Lung (tissue), 12 donors: ENCODE data around the gene FGF12. TPM values are rescaled to one million over a fixed set of nuclear protein-coding genes. Genes with fewer than 3 reads are reported as not detected.

Source experiments
- ATAC-seq: fragments of 200-7000 bp; cut with Tn5 transposase; one replicate; pipeline ENCODE4 v1.9.1; 2020; ENCODE audit warnings: moderate number of reproducible peaks; ENCODE audit not compliant: insufficient read depth, low FRiP score
- DNase-seq, 3 donors: peaks; one replicate each; pipeline ENCODE4 v3.0.0-alpha.2; 2013 to 2017
- H3K27ac ChIP-seq, 2 donors: one replicate each; pipeline ENCODE4 v1.5.1; 2013; ENCODE audit warnings: mild to moderate bottlenecking in 2 of 2, moderate library complexity in 2 of 2, control low read depth in 1 of 2, inconsistent platforms in 1 of 2, low read depth in 1 of 2, low read length in 1 of 2
- H3K27me3 ChIP-seq, 3 donors: one replicate each; pipeline ENCODE4 v1.5.1; 2013; ENCODE audit warnings: low read length in 2 of 3; ENCODE audit not compliant: control insufficient read depth in 3 of 3, insufficient read depth in 3 of 3
- H3K36me3 ChIP-seq, 4 donors: one replicate each; pipeline ENCODE4 v1.5.1; 2013; ENCODE audit warnings: low read length in 4 of 4, mild to moderate bottlenecking in 1 of 4, moderate library complexity in 1 of 4; ENCODE audit not compliant: control insufficient read depth in 4 of 4, insufficient read depth in 4 of 4
- H3K4me1 ChIP-seq, 5 donors: one replicate each; pipeline ENCODE4 v1.5.1; 2013; ENCODE audit warnings: low read length in 5 of 5, mild to moderate bottlenecking in 2 of 5, moderate library complexity in 1 of 5; ENCODE audit not compliant: control insufficient read depth in 5 of 5, insufficient read depth in 5 of 5
- H3K4me3 ChIP-seq: one replicate; pipeline ENCODE4 v1.5.1; 2013; ENCODE audit warnings: mild to moderate bottlenecking, control low read depth, moderate library complexity
- H3K9ac ChIP-seq, 2 donors: one replicate each; pipeline ENCODE4 v1.5.1; 2013; ENCODE audit warnings: low read length in 2 of 2, control low read depth in 1 of 2; ENCODE audit not compliant: insufficient read depth in 1 of 2
- H3K9me3 ChIP-seq, 4 donors: one replicate each; pipeline ENCODE4 v1.5.1; 2013; ENCODE audit warnings: low read length in 3 of 4, mild to moderate bottlenecking in 1 of 4, moderate library complexity in 1 of 4; ENCODE audit not compliant: control insufficient read depth in 4 of 4, insufficient read depth in 3 of 4
- CTCF ChIP-seq: IDR thresholded peaks from 2 replicates; pipeline ENCODE4 v1.5.1; 2012; ENCODE audit warnings: mild to moderate bottlenecking; ENCODE audit errors: control extremely low read depth, extremely low read depth
- WGBS, 2 donors: extraction: QIAGEN DNeasy Blood & Tissue Kit; methylation state at CpG; one replicate each; pipeline ENCODE4 v1.1.7; 2013; 5-methylcytosine and 5-hydroxymethylcytosine counted together
- polyA plus RNA-seq, 2 donors: library from polyadenylated mRNA; stranded (reverse); fragments of 200-250 nt; gene quantifications; one replicate each; pipeline ENCODE4 v1.2.1, GENCODE V29; 2013
- total RNA-seq, 2 donors: library from RNA; depleted of rRNA in 1 of 2; stranded (reverse); fragments of >200 nt in 1 of 2; gene quantifications; one replicate each; pipeline ENCODE4 v1.2.1, GENCODE V29; 2014 to 2021
- donor health status: control.
- donor health status: control.
- donor health status: Bipolar disorder and iron deficiency.
- donor health status: healthy.
- donor health status: DM: yes; HTN: yes; CAD: no.

Gene FGF12
- total and polyA plus RNA-seq, 4 donors: 0.23 to 6.0 (median 1.7) TPM

- H3K27me3 ChIP-seq: peaks cover 0 to 64% (median 44%) of the 10 kb centered on the region in 3 donors
- no peak overlapping the region for H3K9ac ChIP-seq
- peak overlapping the region; percentile 43 for H3K4me3 ChIP-seq
- ATAC-seq (no peak), DNase-seq (peak; percentile 16 to 41 (median 35))
- WGBS, 2 donors: 3 to 5% methylated on average over 31 to 53 of the region's 53 CpGs
- no peaks in the 10 kb centered on the region for H3K36me3 ChIP-seq
- H3K9me3 ChIP-seq: peaks cover 0 to 3% (median 0%) of the 10 kb centered on the region in 4 donors
- peak overlapping the region in 1 of 2 donors; percentile 73 for H3K27ac ChIP-seq
- peaks cover 0 to 14% (median 5%) of the 10 kb centered on the region in 5 donors for H3K4me1 ChIP-seq
- TF ChIP-seq CTCF: no peak
Measured at GRCh38 chr3:192409838-192410683, 317.3 kb downstream of the FGF12 start.

- no peak overlapping the region for H3K9ac ChIP-seq
- peaks cover 0 to 14% (median 5%) of the 10 kb centered on the region in 5 donors for H3K4me1 ChIP-seq
- TF ChIP-seq CTCF: no peak
- peak overlapping the region; percentile 54 to 73 for H3K27ac ChIP-seq
- ATAC-seq: peak; percentile 67
- H3K4me3 ChIP-seq: peak overlapping the region; percentile 43
- H3K9me3 ChIP-seq: peaks cover 0 to 3% (median 0%) of the 10 kb centered on the region in 4 donors
- DNase-seq: peak; percentile 50 to 58 (median 55)
- H3K36me3 ChIP-seq: no peaks in the 10 kb centered on the region
- 1% methylated on average over 52 to 61 of the region's 61 CpGs for WGBS, 2 donors
- H3K27me3 ChIP-seq: peaks cover 0 to 64% (median 44%) of the 10 kb centered on the region in 3 donors
Measured at GRCh38 chr3:192409201-192409837, 318.0 kb downstream of the FGF12 start.

GRCh38 chr3:192408647-192409200 is 318.6 kb downstream of the FGF12 start:
- Histone ChIP-seq H3K36me3 (no peaks in the 10 kb centered on the region), H3K9ac (no peak overlapping the region), H3K27me3 (peaks cover 0 to 61% (median 44%) of the 10 kb centered on the region in 3 donors), H3K4me1 (peaks cover 0 to 14% (median 5%) of the 10 kb centered on the region in 5 donors), H3K27ac (no peak overlapping the region), H3K4me3 (no peak overlapping the region), H3K9me3 (peaks cover 0 to 3% (median 0%) of the 10 kb centered on the region in 4 donors)
- DNase-seq: peak; percentile 50 to 61 (median 58)
- no peak for ATAC-seq
- 1% methylated on average over 41 of the region's 41 CpGs for WGBS, 2 donors
- TF ChIP-seq CTCF: no peak
